SK-N-SH treated with all-trans-retinoic acid at 6 μM for 48 hours (cell line): ENCODE results near the gene ZXDC.

Experiments
- ATAC-seq: fragments of 200-7000 bp; cut with Tn5 transposase; 3 replicates; pipeline ENCODE4 v1.9.1; 2020; ENCODE audit warnings: mild to moderate bottlenecking, moderate library complexity
- ARNTL ChIP-seq: fragments of 450-650 bp; formaldehyde crosslinking; IDR thresholded peaks from 2 replicates; pipeline ENCODE4 v1.5.0; 2020; ENCODE audit warnings: low read depth, mild to moderate bottlenecking, moderate library complexity, borderline replicate concordance
- CREB5 ChIP-seq: fragments of 250-450 bp; sonication (Bioruptor Pico); IDR thresholded peaks from 2 replicates; pipeline ENCODE4 v1.5.1; 2020; ENCODE audit warnings: low read depth, mild to moderate bottlenecking, moderate library complexity
- CSDC2 ChIP-seq: fragments of 250-450 bp; sonication (Bioruptor Pico); IDR thresholded peaks from 2 replicates; pipeline ENCODE4 v1.5.0; 2020; ENCODE audit warnings: mild to moderate bottlenecking, moderate library complexity
- ESRRG ChIP-seq: fragments of 250-450 bp; sonication (Bioruptor Pico); IDR thresholded peaks from 2 replicates; pipeline ENCODE4 v1.6.1; 2021; ENCODE audit warnings: mild to moderate bottlenecking
- GLIS3 ChIP-seq: fragments of 250-450 bp; sonication (Bioruptor Pico); IDR thresholded peaks from 2 replicates; pipeline ENCODE4 v1.5.0; 2020; ENCODE audit warnings: mild to moderate bottlenecking, moderate library complexity
- ISL1 ChIP-seq: fragments of 250-450 bp; sonication (Bioruptor Pico); IDR thresholded peaks from 2 replicates; pipeline ENCODE4 v2.1.2; 2022; ENCODE audit warnings: mild to moderate bottlenecking, moderate library complexity
- OSR1 ChIP-seq: fragments of 250-450 bp; sonication (Bioruptor Pico); IDR thresholded peaks from 2 replicates; pipeline ENCODE4 v1.8.0; 2022; ENCODE audit warnings: moderate library complexity, mild to moderate bottlenecking, inconsistent platforms
- PATZ1 ChIP-seq: fragments of 250-450 bp; sonication (Bioruptor Pico); IDR thresholded peaks from 2 replicates; pipeline ENCODE4 v1.8.0; 2020; ENCODE audit warnings: mild to moderate bottlenecking, moderate library complexity, borderline replicate concordance
- POU6F1 ChIP-seq: fragments of 250-450 bp; sonication (Bioruptor Pico); IDR thresholded peaks from 2 replicates; pipeline ENCODE4 v1.8.0; 2021; ENCODE audit warnings: low read depth, mild to moderate bottlenecking, moderate library complexity, borderline replicate concordance
- RARB ChIP-seq: fragments of 250-450 bp; sonication (Bioruptor Pico); IDR thresholded peaks from 2 replicates; pipeline ENCODE4 v1.8.0; 2021; ENCODE audit warnings: mild to moderate bottlenecking, moderate library complexity
- SNAI2 ChIP-seq: fragments of 250-450 bp; sonication (Bioruptor Pico); IDR thresholded peaks from 2 replicates; pipeline ENCODE4 v1.5.0; 2020; ENCODE audit warnings: mild to moderate bottlenecking, moderate library complexity
- TCF4 ChIP-seq: fragments of 250-450 bp; sonication (Bioruptor Pico); IDR thresholded peaks from 2 replicates; pipeline ENCODE4 v1.8.0; 2021; ENCODE audit warnings: mild to moderate bottlenecking, moderate library complexity, borderline replicate concordance
- TOX ChIP-seq: fragments of 250-450 bp; sonication (Bioruptor Pico); IDR thresholded peaks from 2 replicates; pipeline ENCODE4 v1.8.0; 2021; ENCODE audit warnings: mild to moderate bottlenecking, moderate library complexity, borderline replicate concordance
- ZC3H10 ChIP-seq: fragments of 250-450 bp; sonication (Bioruptor Pico); IDR thresholded peaks from 2 replicates; pipeline ENCODE4 v1.5.1; 2021; ENCODE audit warnings: mild to moderate bottlenecking, moderate library complexity
- ZFP3 ChIP-seq: fragments of 250-450 bp; sonication (Bioruptor Pico); IDR thresholded peaks from 2 replicates; pipeline ENCODE4 v1.5.0; 2020; ENCODE audit warnings: mild to moderate bottlenecking, moderate library complexity
- ZFP30 ChIP-seq: fragments of 450-650 bp; formaldehyde crosslinking; IDR thresholded peaks from 2 replicates; pipeline ENCODE4 v1.5.0; 2022; ENCODE audit warnings: mild to moderate bottlenecking, moderate library complexity
- ZNF565 ChIP-seq: fragments of 450-650 bp; formaldehyde crosslinking; conservative IDR thresholded peaks from 2 replicates; pipeline ENCODE4 v1.5.0; 2020; ENCODE audit warnings: low read depth, mild to moderate bottlenecking, moderate library complexity
- ZNF70 ChIP-seq: fragments of 450-650 bp; formaldehyde crosslinking; IDR thresholded peaks from 2 replicates; pipeline ENCODE4 v1.5.0; 2020; ENCODE audit warnings: mild to moderate bottlenecking, moderate library complexity
- ZNF8 ChIP-seq: fragments of 450-650 bp; formaldehyde crosslinking; IDR thresholded peaks from 2 replicates; pipeline ENCODE4 v1.5.0; 2020; ENCODE audit warnings: mild to moderate bottlenecking, moderate library complexity
- TF ChIP-seq, protein P1 (sequence below): fragments of 250-450 bp; sonication (Bioruptor Pico); IDR thresholded peaks from 2 replicates; pipeline ENCODE4 v1.5.0; 2020; ENCODE audit warnings: mild to moderate bottlenecking, moderate library complexity

The ZXDC gene

GRCh38 chr3:126419151-126419703 is 56.5 kb downstream of the ZXDC start:
- no peak for TF ChIP-seq ARNTL (CRISPR knock-in tag)
- no peak for TF ChIP-seq RARB (CRISPR knock-in tag)
- no peak for ATAC-seq

DNA sequence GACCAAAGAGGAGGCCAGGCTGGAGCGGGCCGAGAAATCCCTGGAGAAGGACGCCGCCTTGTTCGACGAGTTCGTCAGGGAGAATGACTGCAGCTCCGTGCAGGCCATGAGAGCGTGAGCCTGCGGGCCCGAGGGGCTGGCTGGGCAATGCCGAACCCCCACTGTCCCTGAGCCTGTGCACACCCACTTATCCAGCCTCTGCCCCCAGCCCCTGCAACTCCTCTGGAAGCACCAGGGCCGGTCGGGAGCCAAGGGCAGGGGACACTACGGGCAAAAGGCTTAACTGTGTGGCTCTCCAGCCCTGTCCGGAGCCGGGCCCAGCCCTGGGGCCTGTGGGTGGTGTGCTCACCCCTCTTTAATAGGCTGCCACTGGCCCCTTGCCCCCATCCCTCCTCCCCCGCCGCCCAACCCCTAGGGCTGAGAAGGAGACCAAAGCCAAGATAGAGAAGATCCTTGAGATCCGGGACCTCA is 57.0 kb downstream of the ZXDC start:
- no peak for ATAC-seq
- TF ChIP-seq ZNF70 (CRISPR knock-in tag) (no peak), ZC3H10 (CRISPR knock-in tag) (no peak), POU6F1 (no peak), ESRRG (CRISPR knock-in tag) (no peak), TCF4 (CRISPR knock-in tag) (no peak), CSDC2 (CRISPR knock-in tag) (no peak), OSR1 (CRISPR knock-in tag) (no peak), ZNF8 (CRISPR knock-in tag) (no peak), ZNF565 (CRISPR knock-in tag) (no peak), SNAI2 (no peak), ZFP30 (CRISPR knock-in tag) (no peak), ISL1 (CRISPR knock-in tag) (no peak), CREB5 (CRISPR knock-in tag) (no peak), GLIS3 (CRISPR knock-in tag) (no peak), ARNTL (CRISPR knock-in tag) (no peak), RARB (CRISPR knock-in tag) (no peak), ZFP3 (CRISPR knock-in tag) (no peak)

DNA sequence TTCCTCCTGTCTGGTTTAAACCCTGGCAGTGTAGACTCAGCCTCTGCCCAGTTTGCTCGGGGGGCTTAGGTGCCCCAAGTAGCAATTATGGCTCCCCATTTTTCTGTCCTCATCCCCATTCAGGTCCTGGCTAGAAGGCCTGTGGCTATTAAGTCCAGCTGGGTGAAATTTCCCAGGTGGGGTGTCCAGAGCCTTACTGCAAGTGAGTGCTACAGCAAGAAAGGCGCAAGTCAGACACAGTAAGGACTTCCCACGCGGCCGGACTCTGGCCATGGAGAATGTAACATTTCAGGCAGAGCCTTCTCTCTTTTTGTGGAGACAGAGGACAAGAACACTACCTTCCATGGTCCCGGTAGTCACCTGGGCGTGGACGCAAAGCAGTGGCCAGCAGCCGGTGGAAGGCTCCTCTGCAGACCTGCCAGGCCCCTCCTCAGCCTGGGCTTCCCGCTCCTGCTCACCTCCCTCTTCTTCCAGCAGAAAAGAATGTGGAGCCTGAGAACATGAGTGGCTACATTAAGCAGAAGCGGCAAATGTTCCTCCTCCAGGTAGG is 57.6 kb downstream of the ZXDC start:
- no peak for ATAC-seq
- TF ChIP-seq ESRRG (CRISPR knock-in tag) (no peak), CREB5 (CRISPR knock-in tag) (no peak)
- TF ChIP-seq, protein P1, sequence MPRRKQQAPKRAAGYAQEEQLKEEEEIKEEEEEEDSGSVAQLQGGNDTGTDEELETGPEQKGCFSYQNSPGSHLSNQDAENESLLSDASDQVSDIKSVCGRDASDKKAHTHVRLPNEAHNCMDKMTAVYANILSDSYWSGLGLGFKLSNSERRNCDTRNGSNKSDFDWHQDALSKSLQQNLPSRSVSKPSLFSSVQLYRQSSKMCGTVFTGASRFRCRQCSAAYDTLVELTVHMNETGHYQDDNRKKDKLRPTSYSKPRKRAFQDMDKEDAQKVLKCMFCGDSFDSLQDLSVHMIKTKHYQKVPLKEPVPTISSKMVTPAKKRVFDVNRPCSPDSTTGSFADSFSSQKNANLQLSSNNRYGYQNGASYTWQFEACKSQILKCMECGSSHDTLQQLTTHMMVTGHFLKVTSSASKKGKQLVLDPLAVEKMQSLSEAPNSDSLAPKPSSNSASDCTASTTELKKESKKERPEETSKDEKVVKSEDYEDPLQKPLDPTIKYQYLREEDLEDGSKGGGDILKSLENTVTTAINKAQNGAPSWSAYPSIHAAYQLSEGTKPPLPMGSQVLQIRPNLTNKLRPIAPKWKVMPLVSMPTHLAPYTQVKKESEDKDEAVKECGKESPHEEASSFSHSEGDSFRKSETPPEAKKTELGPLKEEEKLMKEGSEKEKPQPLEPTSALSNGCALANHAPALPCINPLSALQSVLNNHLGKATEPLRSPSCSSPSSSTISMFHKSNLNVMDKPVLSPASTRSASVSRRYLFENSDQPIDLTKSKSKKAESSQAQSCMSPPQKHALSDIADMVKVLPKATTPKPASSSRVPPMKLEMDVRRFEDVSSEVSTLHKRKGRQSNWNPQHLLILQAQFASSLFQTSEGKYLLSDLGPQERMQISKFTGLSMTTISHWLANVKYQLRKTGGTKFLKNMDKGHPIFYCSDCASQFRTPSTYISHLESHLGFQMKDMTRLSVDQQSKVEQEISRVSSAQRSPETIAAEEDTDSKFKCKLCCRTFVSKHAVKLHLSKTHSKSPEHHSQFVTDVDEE = no peak
- TF ChIP-seq, all 23 proteins: peak for 0

DNA sequence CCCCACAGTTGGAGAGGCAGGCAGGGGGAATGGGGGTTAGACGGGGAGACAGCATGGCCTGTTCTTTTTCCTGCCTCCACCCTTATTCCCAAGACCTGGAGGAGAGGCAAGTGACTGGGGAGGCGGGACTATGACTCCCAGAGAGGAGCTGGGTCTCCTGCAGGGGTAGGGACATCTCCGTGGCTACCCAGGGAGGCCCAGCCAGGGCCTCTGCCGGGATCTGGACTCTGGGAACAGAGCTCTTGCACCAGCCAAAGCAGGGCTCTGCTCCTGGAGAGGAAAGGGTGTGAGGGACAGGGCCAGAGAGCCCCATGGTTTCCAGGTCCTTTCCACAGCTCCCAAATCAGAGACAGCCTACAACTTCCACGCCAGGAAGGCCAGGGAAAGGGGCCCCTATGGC is 58.2 kb downstream of the ZXDC start:
- no peak for ATAC-seq
- no peak for TF ChIP-seq TCF4 (CRISPR knock-in tag)
- TF ChIP-seq, all 23 proteins: peak for 0

DNA sequence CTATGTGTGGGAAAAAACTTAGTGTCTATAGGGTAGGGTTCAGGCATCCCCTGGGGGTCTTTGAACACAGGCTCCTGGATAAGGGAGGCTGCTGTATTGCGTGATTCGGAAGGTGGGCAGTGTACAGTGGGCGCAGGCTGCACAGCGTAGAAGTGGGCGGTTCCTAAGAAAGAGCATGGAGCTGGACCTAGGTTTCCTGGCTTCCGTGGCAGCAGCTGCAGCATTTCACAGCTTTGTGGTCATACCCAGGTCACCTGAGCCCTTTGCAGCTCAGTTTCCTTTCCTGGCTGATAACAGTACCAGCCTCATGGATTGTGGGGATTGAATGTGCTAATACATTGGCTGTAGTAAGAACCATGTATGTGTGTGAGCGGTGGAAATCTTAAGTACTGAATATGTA is 58.7 kb downstream of the ZXDC start:
- ATAC-seq = no peak
- TF ChIP-seq ARNTL (CRISPR knock-in tag) (no peak), ESRRG (CRISPR knock-in tag) (no peak), ZNF8 (CRISPR knock-in tag) (no peak), ISL1 (CRISPR knock-in tag) (no peak), TOX (CRISPR knock-in tag) (no peak), CREB5 (CRISPR knock-in tag) (no peak), PATZ1 (CRISPR knock-in tag) (no peak), ZNF565 (CRISPR knock-in tag) (no peak), CSDC2 (CRISPR knock-in tag) (no peak), ZNF70 (CRISPR knock-in tag) (no peak)
- TF ChIP-seq, protein P1 = no peak
